GM12872 (cell line): ENCODE results near the gene ZC3HAV1L.
A peak's percentile ranks its signal among the peaks of the same experiment; 100 is the strongest.

Experiments
- CTCF ChIP-seq: IDR thresholded peaks from 3 replicates; pipeline ENCODE4 v1.5.1; 2011; ENCODE audit warnings: low read depth, mild to moderate bottlenecking, low read length, moderate library complexity; ENCODE audit not compliant: insufficient read depth

Gene ZC3HAV1L

DNA sequence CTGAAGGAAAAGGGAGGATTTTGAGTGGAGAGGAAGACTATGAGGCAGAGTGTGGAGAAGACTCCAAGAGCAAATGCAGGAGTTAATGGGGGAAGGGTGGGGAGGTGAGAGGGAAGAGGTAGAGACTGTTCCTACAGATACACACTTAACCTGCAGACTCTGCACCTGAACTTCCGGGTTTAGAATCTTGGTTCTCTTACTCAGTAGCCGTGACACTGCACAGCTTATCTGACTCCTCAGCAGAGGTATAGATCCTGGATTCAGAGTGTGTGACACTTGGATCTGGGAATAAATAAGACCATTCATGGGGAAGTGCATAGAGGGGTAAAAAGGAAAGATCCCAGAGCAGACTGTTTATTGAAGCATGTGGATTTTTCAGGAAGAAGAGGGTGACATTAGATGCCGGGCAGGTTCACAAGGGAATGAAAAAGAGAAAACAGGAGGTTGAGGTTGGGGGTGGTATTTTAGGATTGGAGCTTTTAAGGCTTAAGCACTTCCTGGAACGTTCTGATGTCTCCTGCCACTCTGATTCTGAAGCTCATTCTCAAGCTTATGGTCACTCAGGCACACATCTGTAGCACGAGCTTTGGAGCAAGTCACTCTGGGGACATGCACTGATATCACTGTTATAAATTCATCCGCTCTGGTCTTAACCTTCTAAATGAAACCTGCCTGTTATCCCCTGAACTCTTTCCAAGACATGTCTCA lies 5.7 kb upstream of the ZC3HAV1L start:
- TF ChIP-seq CTCF: no peak

GRCh38 chr7:139038691-139039090 lies 2.8 kb upstream of the ZC3HAV1L start:
- no peak for TF ChIP-seq CTCF

GRCh38 chr7:139036901-139037300 lies 1.1 kb upstream of the ZC3HAV1L start:
- TF ChIP-seq CTCF: no peak

DNA sequence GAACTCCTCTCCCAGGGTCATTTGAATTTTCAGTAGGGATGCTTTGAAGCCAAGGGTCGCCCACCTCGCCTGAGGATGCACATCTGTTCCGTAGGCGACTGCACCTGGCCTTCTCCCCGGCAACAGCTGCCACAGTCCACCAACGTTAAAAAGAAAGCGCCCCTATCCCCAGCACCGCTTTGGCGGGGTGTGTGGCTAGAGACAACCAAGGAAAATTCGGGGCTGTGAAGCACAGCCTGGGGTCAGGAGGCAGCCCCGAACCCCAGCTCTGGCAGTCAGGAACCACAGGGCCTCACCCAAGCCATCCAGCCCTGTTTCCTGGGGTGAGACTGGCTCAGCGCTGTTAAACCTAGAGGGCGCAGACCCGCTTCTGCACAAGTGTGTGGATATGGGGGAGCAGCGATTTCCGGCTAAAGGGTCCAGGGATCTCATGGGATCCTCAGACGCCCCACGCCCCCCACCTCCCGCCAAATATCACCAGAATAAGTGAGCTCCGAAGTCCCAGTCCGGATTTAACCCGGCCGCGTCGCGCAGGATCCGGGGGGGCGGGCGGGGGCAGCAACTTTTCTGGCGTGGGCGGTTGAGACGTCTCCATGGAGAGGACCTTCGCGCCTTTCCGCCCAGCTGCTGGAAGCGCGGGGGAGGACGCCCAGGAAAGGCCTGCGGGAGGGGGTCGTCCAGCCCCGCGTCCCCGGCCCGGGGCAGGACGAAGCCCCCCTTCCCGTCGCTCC lies 822 bp downstream of the ZC3HAV1L start:
- TF ChIP-seq CTCF: peak; percentile 14; the same call in 1 of the 3 replicates

GRCh38 chr7:139034336-139034735 lies 1.5 kb downstream of the ZC3HAV1L start:
- TF ChIP-seq CTCF: no peak

DNA sequence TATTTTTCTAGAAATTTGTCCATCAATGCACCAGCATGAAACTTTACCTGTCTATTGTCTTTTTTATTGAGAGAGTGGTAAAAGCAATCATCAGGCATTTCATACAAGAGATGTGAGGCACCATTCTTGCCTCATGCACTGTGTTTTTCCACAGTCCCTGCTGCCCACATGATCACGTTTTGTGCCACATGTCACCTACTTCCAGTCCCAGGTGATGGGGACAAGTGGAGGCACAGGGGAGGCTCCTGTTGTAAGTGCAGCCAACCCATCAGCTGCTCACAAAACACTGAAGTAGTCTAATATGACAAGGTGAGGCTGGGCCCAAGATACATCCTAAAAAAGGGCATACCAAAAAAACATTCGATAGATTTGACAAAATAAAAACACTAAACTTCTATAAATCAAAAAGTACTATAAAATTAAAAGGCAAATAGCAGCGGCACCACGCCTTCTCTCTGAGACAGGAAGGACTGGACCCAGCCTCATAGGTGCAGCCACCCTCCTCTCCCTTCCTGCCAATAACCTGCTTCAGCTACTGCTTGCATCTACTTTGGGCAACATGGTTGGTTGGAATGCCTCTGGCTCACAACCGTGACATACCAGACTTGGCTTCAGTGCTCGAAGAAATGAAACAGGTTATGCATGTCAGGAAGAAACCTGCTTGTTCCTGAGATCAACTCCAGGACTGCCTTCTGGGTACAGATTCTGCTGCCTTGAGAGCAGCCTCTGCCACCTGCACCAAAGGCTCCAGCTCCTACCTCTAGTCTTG lies 2.3 kb downstream of the ZC3HAV1L start:
- TF ChIP-seq CTCF: no peak

DNA sequence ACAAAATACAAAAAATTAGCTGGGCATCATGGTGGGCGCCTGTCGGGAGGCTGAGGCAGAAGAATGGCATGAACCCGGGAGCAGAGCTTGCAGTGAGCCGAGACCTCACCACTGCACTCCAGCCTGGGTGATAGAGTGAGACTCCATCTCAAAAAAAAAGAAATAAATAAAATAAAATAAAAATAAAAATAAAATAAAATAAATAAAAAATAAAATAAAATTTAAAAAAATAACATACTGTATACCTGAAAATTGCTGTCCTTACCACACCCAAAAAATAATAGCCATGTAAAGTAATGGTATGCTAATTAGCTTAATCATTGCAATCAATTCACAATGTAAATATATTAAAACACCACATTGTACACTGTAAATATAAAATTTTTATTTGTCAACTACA lies 3.4 kb downstream of the ZC3HAV1L start:
- no peak for TF ChIP-seq CTCF
